ENCODE measurements around the gene TMEM242. TPM values are rescaled to one million over a fixed set of nuclear protein-coding genes. Genes with fewer than 3 reads are reported as not detected.

TMEM242 gene
- total and polyA plus RNA-seq, 2 donors (not counting 3 experiments of a cell fraction or from before 2014, with no cell fraction given): 5.3 to 15.5 TPM

- Histone ChIP-seq H3K27me3 (ENCODE audit: control insufficient read depth in 2 of 2, insufficient read depth in 2 of 2, low read length in 2 of 2) (no peaks in the 10 kb centered on the region), H3K9me1 (replicated peaks; ENCODE audit: control insufficient read depth, extremely low read depth, insufficient read depth, low read length) (no peaks in the 10 kb centered on the region), H3K4me3 (replicated peaks in 1 of 3; ENCODE audit: insufficient read depth in 1 of 3, low read depth in 1 of 3, low read length in 3 of 3) (no peak overlapping the region), H3K9me3 (replicated peaks; ENCODE audit: control insufficient read depth, insufficient read depth, low read length) (no peaks in the 10 kb centered on the region), H3K36me3 (ENCODE audit: control insufficient read depth in 2 of 2, extremely low read depth in 1 of 2, insufficient read depth in 2 of 2, low read length in 2 of 2) (no peaks in the 10 kb centered on the region), H3K27ac (ENCODE audit: insufficient read depth, low read depth, low read length) (no peak overlapping the region), H2AFZ (ENCODE audit: low read depth, low read length) (no peak overlapping the region), H3K4me2 (ENCODE audit: insufficient read depth, low read length) (no peak overlapping the region), H3K79me2 (ENCODE audit: control insufficient read depth, insufficient read depth, low read length) (no peaks in the 10 kb centered on the region), H3K9ac (replicated peaks; ENCODE audit: extremely low read depth, insufficient read depth, low read length) (no peak overlapping the region), H3K4me1 (ENCODE audit: control insufficient read depth, extremely low read depth, insufficient read depth, low read length) (peaks cover 19% of the 10 kb centered on the region), H4K20me1 (replicated peaks; ENCODE audit: control insufficient read depth, extremely low read depth, insufficient read depth, low read length) (no peaks in the 10 kb centered on the region)
- ChIA-PET CTCF (interaction anchor here (1.0 to 1.3 kb wide), 4 partner anchors 9 to 52 kb away, joined by 3 to 4 read pairs (median 4); no protein-coding TSS in a partner anchor), POLR2A (no interaction called here)
- FAIRE-seq (no peak), DNase-seq (ENCODE audit: low read depth, low spot score) (no peak)
- dilution Hi-C loops (cut with MboI; ENCODE audit: extremely low pct_ligation_motif_present, low sequenced_read_pairs) (no loop called here), intact Hi-C loops (cut with micrococcal nuclease) (loop anchor here (5.0 kb wide), 1 partner anchor 240 kb away; no protein-coding TSS in a partner anchor)
- BruUV-seq (replicated peaks): no TSS peak
- TF ChIP-seq CTCF (IDR thresholded peaks at IDR 0.05; ENCODE audit: extremely low read depth in 1 of 2, insufficient read depth in 1 of 2, low read depth in 1 of 2, low read length in 2 of 2) (no peak), EZH2 (IDR thresholded peaks at IDR 0.05; ENCODE audit: borderline replicate concordance, low read depth, low read length, severe bottlenecking) (no peak), GATA2 (IDR thresholded peaks at IDR 0.05; ENCODE audit: insufficient read depth, insufficient read length, low read depth, low read length) (no peak), FOS (IDR thresholded peaks at IDR 0.05; ENCODE audit: borderline replicate concordance, insufficient read depth, low read length) (no peak), MAX (IDR thresholded peaks at IDR 0.05; ENCODE audit: insufficient read depth, insufficient read length) (no peak), POLR2AphosphoS5 (IDR thresholded peaks at IDR 0.05; ENCODE audit: insufficient read depth, low read depth, low read length) (no peak), JUN (IDR thresholded peaks at IDR 0.05; ENCODE audit: borderline replicate concordance, insufficient read depth, insufficient read length, low read depth) (no peak)
Observed at GRCh38 chr6:157271911-157272310, 51.4 kb downstream of the TMEM242 start.

All from endothelial cell of umbilical vein (primary cell).